Bronchial epithelial cell (primary cell): ENCODE data around the gene NUCB1. TPM values are rescaled to one million over a fixed set of nuclear protein-coding genes. Genes with fewer than 3 reads are reported as not detected.
A peak's percentile ranks its signal among the peaks of the same experiment; 100 is the strongest.

Source experiments
- DNase-seq: peaks from one replicate; pipeline ENCODE4 v3.0.0-alpha.2; 2010; ENCODE audit warnings: low read depth
- FAIRE-seq: peaks from 2 replicates; lab custom pipeline; 2011; peaks lifted over from hg19 to GRCh38; lab: Jason Lieb, UNC
- H3K27me3 ChIP-seq: 2 replicates; pipeline ENCODE4 v1.5.1; 2011; ENCODE audit warnings: low read length; ENCODE audit not compliant: control insufficient read depth, insufficient read depth
- H3K36me3 ChIP-seq: 2 replicates; pipeline ENCODE4 v1.5.1; 2011; ENCODE audit warnings: low read length; ENCODE audit not compliant: control insufficient read depth, insufficient read depth
- H3K4me3 ChIP-seq: 2 replicates; pipeline ENCODE4 v1.5.1; 2011; ENCODE audit warnings: mild to moderate bottlenecking, low read depth, low read length, control low read depth
- total RNA-seq: library from RNA; depleted of rRNA; stranded (reverse); fragments of >200 nt; gene quantifications from 2 replicates; pipeline ENCODE4 v1.2.1, GENCODE V29; 2014
- TF ChIP-seq, protein P1 (sequence below): IDR thresholded peaks from 2 replicates; pipeline ENCODE4 v1.5.1; 2011; ENCODE audit warnings: mild to moderate bottlenecking, moderate library complexity, low read length, control low read depth, inconsistent platforms; ENCODE audit not compliant: insufficient read depth, severe bottlenecking

Gene NUCB1
- total RNA-seq, 1 donor from 2014 or later: 88.2 TPM

- FAIRE-seq (no peak), DNase-seq (peak; percentile 79)
- Histone ChIP-seq H3K27me3 (no peaks in the 10 kb centered on the region), H3K4me3 (peak overlapping the region; percentile 85), H3K36me3 (peaks cover 13% of the 10 kb centered on the region)
- TF ChIP-seq, protein P1, sequence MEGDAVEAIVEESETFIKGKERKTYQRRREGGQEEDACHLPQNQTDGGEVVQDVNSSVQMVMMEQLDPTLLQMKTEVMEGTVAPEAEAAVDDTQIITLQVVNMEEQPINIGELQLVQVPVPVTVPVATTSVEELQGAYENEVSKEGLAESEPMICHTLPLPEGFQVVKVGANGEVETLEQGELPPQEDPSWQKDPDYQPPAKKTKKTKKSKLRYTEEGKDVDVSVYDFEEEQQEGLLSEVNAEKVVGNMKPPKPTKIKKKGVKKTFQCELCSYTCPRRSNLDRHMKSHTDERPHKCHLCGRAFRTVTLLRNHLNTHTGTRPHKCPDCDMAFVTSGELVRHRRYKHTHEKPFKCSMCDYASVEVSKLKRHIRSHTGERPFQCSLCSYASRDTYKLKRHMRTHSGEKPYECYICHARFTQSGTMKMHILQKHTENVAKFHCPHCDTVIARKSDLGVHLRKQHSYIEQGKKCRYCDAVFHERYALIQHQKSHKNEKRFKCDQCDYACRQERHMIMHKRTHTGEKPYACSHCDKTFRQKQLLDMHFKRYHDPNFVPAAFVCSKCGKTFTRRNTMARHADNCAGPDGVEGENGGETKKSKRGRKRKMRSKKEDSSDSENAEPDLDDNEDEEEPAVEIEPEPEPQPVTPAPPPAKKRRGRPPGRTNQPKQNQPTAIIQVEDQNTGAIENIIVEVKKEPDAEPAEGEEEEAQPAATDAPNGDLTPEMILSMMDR: no peak
Measured at GRCh38 chr19:48965806-48966540, 65.9 kb downstream of the NUCB1 start.

GRCh38 chr19:48966541-48967345 lies 66.6 kb downstream of the NUCB1 start:
- TF ChIP-seq, protein P1: no peak
- H3K27me3 ChIP-seq: no peaks in the 10 kb centered on the region
- H3K36me3 ChIP-seq: peaks cover 13% of the 10 kb centered on the region
- peak overlapping the region; percentile 85 for H3K4me3 ChIP-seq
- FAIRE-seq (no peak), DNase-seq (no peak)

DNA sequence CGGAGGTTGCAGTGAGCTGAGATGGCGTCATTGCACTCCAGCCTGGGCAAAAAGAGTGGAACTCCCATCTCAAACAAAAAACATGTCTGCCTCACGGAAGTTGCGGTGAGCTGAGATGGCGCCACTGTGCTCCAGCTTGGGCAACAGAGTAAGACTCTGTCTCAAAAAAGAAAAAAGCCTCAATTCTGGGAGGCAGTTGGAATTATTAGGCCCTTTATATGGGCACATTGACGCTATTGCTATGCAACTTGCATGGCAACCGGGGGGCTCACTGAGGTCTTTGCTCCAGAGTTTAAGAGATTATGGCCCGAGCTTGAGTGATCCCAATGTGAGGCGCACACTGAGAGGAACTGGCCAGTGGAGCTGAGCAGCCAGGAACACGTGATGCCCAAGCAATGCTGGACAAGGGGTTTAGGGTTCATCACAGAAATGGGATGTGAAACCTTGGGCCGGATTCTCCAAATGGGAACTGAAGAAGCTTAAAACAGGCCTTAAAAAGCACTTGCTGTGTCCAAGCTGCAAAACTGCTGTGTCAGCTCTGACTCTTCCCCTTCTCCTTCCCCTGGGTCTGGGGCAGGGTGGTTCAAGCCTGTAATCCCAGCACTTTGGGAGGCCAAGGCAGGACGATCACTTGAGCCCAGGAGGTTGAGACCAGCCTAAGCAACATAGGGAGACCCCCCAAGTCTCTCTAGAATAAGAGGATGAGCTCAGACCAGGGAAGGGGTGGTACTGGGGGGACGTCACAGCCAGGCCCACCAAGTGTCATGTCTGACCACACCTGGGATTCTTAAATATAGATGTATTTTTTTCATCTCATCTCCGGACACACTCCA lies 67.5 kb downstream of the NUCB1 start:
- Histone ChIP-seq H3K36me3 (peaks cover 13% of the 10 kb centered on the region), H3K27me3 (no peaks in the 10 kb centered on the region), H3K4me3 (no peak overlapping the region)
- FAIRE-seq: no peak
- DNase-seq: peak; percentile 29
- TF ChIP-seq, protein P1: no peak

GRCh38 chr19:48968179-48968661 lies 68.1 kb downstream of the NUCB1 start:
- H3K27me3 ChIP-seq: no peaks in the 10 kb centered on the region
- FAIRE-seq (no peak), DNase-seq (no peak)
- H3K4me3 ChIP-seq: no peak overlapping the region
- H3K36me3 ChIP-seq: peaks cover 13% of the 10 kb centered on the region
- TF ChIP-seq, protein P1: no peak

DNA sequence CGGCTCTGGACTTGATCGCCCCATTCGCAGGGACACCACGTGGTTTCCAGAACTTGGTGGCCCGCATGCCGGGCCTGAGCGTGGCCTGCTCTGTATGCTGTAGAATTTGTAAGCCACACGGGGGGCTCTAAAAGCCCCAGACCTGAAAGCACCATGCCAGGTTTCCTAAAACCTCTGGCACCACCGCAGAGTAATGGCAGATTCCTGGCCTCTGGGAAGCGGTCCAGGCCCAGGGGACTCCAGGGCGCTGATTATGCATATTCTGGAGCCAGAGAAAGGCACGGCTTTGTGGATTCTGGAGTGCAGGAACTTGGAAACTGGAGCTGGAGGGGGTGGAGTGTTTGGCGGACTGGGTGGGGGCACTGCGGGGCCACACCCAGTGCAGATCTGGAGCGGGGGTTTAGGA lies 68.7 kb downstream of the NUCB1 start:
- Histone ChIP-seq H3K27me3 (no peaks in the 10 kb centered on the region), H3K36me3 (peaks cover 15% of the 10 kb centered on the region), H3K4me3 (no peak overlapping the region)
- FAIRE-seq (no peak), DNase-seq (no peak)
- TF ChIP-seq, protein P1: no peak
